ENCODE data around the gene C16orf95. TPM values are rescaled to one million over a fixed set of nuclear protein-coding genes. Genes with fewer than 3 reads are reported as not detected.

C16orf95 gene
- total RNA-seq, 1 donor from 2014 or later: 4.8 TPM

- Histone ChIP-seq H3K27ac (no peak overlapping the region), H3K9me3 (ENCODE audit: low read depth) (no peaks in the 10 kb centered on the region), H3K4me2 (no peak overlapping the region), H4K20me1 (ENCODE audit: low read depth) (peaks cover 7% of the 10 kb centered on the region), H3K9ac (no peak overlapping the region), H3K4me1 (no peaks in the 10 kb centered on the region), H3F3A (ENCODE audit: low read depth) (no peaks in the 10 kb centered on the region), H3K36me3 (no peaks in the 10 kb centered on the region), H3K4me3 (no peak overlapping the region), H3K79me2 (ENCODE audit: low read depth) (no peaks in the 10 kb centered on the region), H2AFZ (replicated peaks) (no peak overlapping the region), H3K27me3 (no peaks in the 10 kb centered on the region)
- Mint-ChIP-seq H3K36me3 (peaks cover 6% of the 10 kb centered on the region), H3K27me3 (ENCODE audit: insufficient read depth, low read depth) (no peaks in the 10 kb centered on the region), H3K27ac (no peak overlapping the region), H3K4me3 (no peak overlapping the region), H3K4me1 (peaks cover 46% of the 10 kb centered on the region), H3K9me3 (no peaks in the 10 kb centered on the region)
- no peak for TF ChIP-seq EZH2 (IDR thresholded peaks at IDR 0.05)
- TF ChIP-seq CTCF (IDR thresholded peaks at IDR 0.05): no peak
- TF ChIP-seq EZH2phosphoT487 (IDR thresholded peaks at IDR 0.05): no peak
- DNase-seq (ENCODE audit: low spot score): no peak
Measured at GRCh38 chr16:87353613-87354012, 36.4 kb upstream of the C16orf95 start.

DNA sequence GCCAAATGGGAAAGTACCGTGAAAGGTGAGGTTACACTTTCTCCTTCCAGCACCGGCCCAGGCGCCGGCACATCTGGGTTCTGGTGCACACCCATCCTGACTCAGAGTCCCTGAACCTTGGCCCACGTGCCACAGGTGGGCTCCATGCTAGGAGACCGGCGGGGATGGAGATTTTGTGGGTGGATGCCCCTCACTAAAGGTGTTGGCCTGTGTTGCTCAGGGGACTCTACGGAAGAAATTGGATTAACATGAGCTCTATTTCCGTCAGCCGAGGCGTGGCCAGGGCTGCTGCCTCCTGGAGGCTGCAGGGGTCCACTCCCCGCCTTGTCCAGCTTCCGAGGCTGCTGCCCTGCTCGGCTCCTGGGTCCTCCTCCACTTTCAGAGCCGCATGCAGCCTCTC lies 35.6 kb upstream of the C16orf95 start:
- Histone ChIP-seq H4K20me1 (ENCODE audit: low read depth) (peaks cover 7% of the 10 kb centered on the region), H3K4me1 (no peaks in the 10 kb centered on the region), H3K79me2 (ENCODE audit: low read depth) (no peaks in the 10 kb centered on the region), H3K9ac (no peak overlapping the region), H3K36me3 (no peaks in the 10 kb centered on the region), H3K4me2 (no peak overlapping the region), H3K4me3 (no peak overlapping the region), H2AFZ (replicated peaks) (no peak overlapping the region), H3F3A (ENCODE audit: low read depth) (no peaks in the 10 kb centered on the region), H3K9me3 (ENCODE audit: low read depth) (no peaks in the 10 kb centered on the region), H3K27ac (no peak overlapping the region), H3K27me3 (no peaks in the 10 kb centered on the region)
- Mint-ChIP-seq H3K27ac (no peak overlapping the region), H3K36me3 (peaks cover 2% of the 10 kb centered on the region), H3K27me3 (ENCODE audit: insufficient read depth, low read depth) (no peaks in the 10 kb centered on the region), H3K4me3 (no peak overlapping the region), H3K9me3 (no peaks in the 10 kb centered on the region), H3K4me1 (peaks cover 46% of the 10 kb centered on the region)
- TF ChIP-seq EZH2 (IDR thresholded peaks at IDR 0.05): no peak
- peak; percentile 11 for TF ChIP-seq CTCF (IDR thresholded peaks at IDR 0.05)
- no peak for TF ChIP-seq EZH2phosphoT487 (IDR thresholded peaks at IDR 0.05)
- DNase-seq (ENCODE audit: low spot score): peak; percentile 35

DNA sequence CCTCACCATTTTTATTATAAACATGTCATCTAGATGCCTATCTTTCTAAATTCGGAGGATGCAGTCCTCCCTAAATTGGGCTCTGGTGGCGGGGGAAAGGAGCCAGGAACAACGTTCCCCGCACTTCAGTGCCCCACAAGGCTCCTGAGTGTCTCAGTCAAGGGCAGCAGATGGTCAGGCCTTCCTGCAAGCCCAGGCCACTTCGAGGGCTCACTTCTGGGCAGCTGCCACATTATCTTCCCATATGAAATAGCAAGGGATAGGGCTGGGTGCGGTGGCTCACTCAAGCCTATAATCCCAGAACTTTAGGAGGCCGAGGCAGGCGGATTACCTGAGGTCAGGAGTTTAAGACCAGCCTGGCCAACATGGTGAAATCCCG lies 34.1 kb upstream of the C16orf95 start:
- Histone ChIP-seq H3K9ac (no peak overlapping the region), H3K4me2 (no peak overlapping the region)
- H3K27ac Mint-ChIP-seq: no peak overlapping the region

DNA sequence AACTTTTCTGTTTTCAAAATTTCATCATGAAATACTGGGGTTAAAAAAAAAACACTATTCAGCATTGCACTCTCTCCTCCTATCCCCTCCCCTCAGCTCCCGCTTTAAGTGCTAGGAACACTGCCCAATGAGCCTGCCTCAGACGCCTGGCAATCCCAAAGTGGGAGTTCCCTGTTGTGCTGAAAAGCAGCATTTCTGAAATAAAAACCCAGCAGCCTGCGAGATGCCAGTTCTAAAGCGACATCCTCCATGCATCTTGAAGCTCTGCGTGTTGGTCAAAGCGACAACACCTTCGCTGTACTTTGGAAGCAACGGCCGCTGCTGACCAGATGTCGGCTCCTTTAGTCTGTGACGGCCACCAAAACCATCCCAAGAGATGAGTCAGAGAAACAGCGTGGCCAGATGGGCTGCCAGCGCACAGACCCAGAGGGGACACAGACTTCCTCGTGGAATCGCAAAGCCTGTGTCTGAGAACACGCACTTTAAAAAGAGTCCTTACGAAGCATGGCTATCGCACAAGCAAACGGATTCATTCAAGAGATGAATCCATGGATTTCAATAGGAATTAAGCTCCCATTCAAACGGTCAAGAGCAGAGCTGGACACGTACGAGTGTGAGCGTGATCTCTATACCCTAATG lies 33.6 kb upstream of the C16orf95 start:
- Mint-ChIP-seq H3K4me1 (peaks cover 42% of the 10 kb centered on the region), H3K27ac (no peak overlapping the region), H3K27me3 (ENCODE audit: insufficient read depth, low read depth) (no peaks in the 10 kb centered on the region), H3K4me3 (no peak overlapping the region), H3K9me3 (no peaks in the 10 kb centered on the region), H3K36me3 (peaks cover 2% of the 10 kb centered on the region)
- no peaks in the 10 kb centered on the region for H3K9me3 ChIP-seq (ENCODE audit: low read depth)
- no peaks in the 10 kb centered on the region for H3K79me2 ChIP-seq (ENCODE audit: low read depth)
- no peak overlapping the region for H3K4me2 ChIP-seq
- peaks cover 7% of the 10 kb centered on the region for H4K20me1 ChIP-seq (ENCODE audit: low read depth)
- H2AFZ ChIP-seq (replicated peaks): no peak overlapping the region
- no peak for DNase-seq (ENCODE audit: low spot score)
- TF ChIP-seq CTCF (IDR thresholded peaks at IDR 0.05) (no peak), EZH2phosphoT487 (IDR thresholded peaks at IDR 0.05) (no peak), EZH2 (IDR thresholded peaks at IDR 0.05) (no peak)
- no peak overlapping the region for H3K9ac ChIP-seq
- H3K27ac ChIP-seq: no peak overlapping the region
- no peaks in the 10 kb centered on the region for H3K27me3 ChIP-seq
- H3K4me1 ChIP-seq: peaks cover 8% of the 10 kb centered on the region
- H3K36me3 ChIP-seq: no peaks in the 10 kb centered on the region
- peaks cover 6% of the 10 kb centered on the region for H3F3A ChIP-seq (ENCODE audit: low read depth)
- H3K4me3 ChIP-seq: no peak overlapping the region

More for the DNA sequence above, 34.1 kb upstream of the C16orf95 start:
- no peak overlapping the region for H3K4me3 Mint-ChIP-seq
- H3K4me3 ChIP-seq: no peak overlapping the region
- no peak overlapping the region for H3K27ac ChIP-seq
- H3K9me3 ChIP-seq (ENCODE audit: low read depth): no peaks in the 10 kb centered on the region
- H3K27me3 Mint-ChIP-seq (ENCODE audit: insufficient read depth, low read depth): no peaks in the 10 kb centered on the region
- H3F3A ChIP-seq (ENCODE audit: low read depth): peaks cover under 1% of the 10 kb centered on the region
- H4K20me1 ChIP-seq (ENCODE audit: low read depth): peaks cover 7% of the 10 kb centered on the region
- no peak for DNase-seq (ENCODE audit: low spot score)
- no peaks in the 10 kb centered on the region for H3K27me3 ChIP-seq
- H3K36me3 ChIP-seq: no peaks in the 10 kb centered on the region
- H2AFZ ChIP-seq (replicated peaks): no peak overlapping the region
- no peaks in the 10 kb centered on the region for H3K9me3 Mint-ChIP-seq
- H3K36me3 Mint-ChIP-seq: peaks cover 2% of the 10 kb centered on the region
- TF ChIP-seq EZH2phosphoT487 (IDR thresholded peaks at IDR 0.05): no peak
- no peaks in the 10 kb centered on the region for H3K79me2 ChIP-seq (ENCODE audit: low read depth)
- H3K4me1 Mint-ChIP-seq: peaks cover 42% of the 10 kb centered on the region
- H3K4me1 ChIP-seq: peaks cover 3% of the 10 kb centered on the region
